Gastroesophageal sphincter (tissue), 4 donors: ENCODE results near the gene ENTPD1. TPM values are rescaled to one million over a fixed set of nuclear protein-coding genes. Genes with fewer than 3 reads are reported as not detected.

Experiments
- ATAC-seq: fragments of 150-250 bp; one replicate; pipeline ENCODE4 v1.9.1; 2016; ENCODE audit warnings: mild to moderate bottlenecking, moderate library complexity
- H3K27ac ChIP-seq, 4 donors: fragments of 200-600 bp; sonication (generic) in 3 of 4; 1 replicate in 3 of 4; 2 replicates in 1 of 4; pipeline ENCODE4 v1.5.1; 2016 to 2019
- H3K27me3 ChIP-seq: fragments of 200-600 bp; sonication (generic); one replicate; pipeline ENCODE4 v1.5.1; 2019
- H3K36me3 ChIP-seq, 2 donors: fragments of 200-600 bp; sonication (generic); one replicate each; pipeline ENCODE4 v1.5.1; 2019; ENCODE audit warnings: control low read depth in 1 of 2
- H3K4me1 ChIP-seq, 3 donors: fragments of 200-600 bp; sonication (generic); 1 replicate in 2 of 3; 2 replicates in 1 of 3; pipeline ENCODE4 v1.5.1; 2016 to 2019; ENCODE audit warnings: control low read depth in 2 of 3
- H3K4me3 ChIP-seq, 2 donors: fragments of 200-600 bp; sonication (generic); one replicate each; pipeline ENCODE4 v1.5.1; 2019; ENCODE audit warnings: mild to moderate bottlenecking in 1 of 2, moderate library complexity in 1 of 2
- H3K9me3 ChIP-seq, 3 donors: fragments of 200-600 bp; sonication (generic); one replicate each; pipeline ENCODE4 v1.5.1; 2017 to 2019; ENCODE audit warnings: control low read depth in 2 of 3
- CTCF ChIP-seq, 4 experiments: fragments of 200-600 bp in 2 of 4; fragments of 450-650 bp in 2 of 4; sonication (generic) in 1 of 4; IDR thresholded peaks; one replicate each; pipeline ENCODE4 v1.5.1; 2017 to 2019; ENCODE audit warnings: antibody characterized with exemption in 4 of 4, mild to moderate bottlenecking in 2 of 4, moderate library complexity in 2 of 4
- EP300 ChIP-seq: sonication (generic); formaldehyde crosslinking; IDR thresholded peaks from one replicate; pipeline ENCODE4 v1.6.1; 2017; ENCODE audit warnings: antibody characterized with exemption, mild to moderate bottlenecking
- POLR2A ChIP-seq, 2 donors: fragments of 450-650 bp; IDR thresholded peaks; one replicate each; pipeline ENCODE4 v1.6.1; 2017; ENCODE audit warnings: antibody characterized with exemption in 2 of 2, mild to moderate bottlenecking in 2 of 2, moderate library complexity in 1 of 2
- POLR2AphosphoS5 ChIP-seq: sonication (generic); formaldehyde crosslinking; IDR thresholded peaks from one replicate; pipeline ENCODE4 v1.6.1; 2017; ENCODE audit warnings: antibody characterized with exemption
- WGBS, 2 donors: methylation state at CpG; one replicate each; pipeline ENCODE4 v1.1.5; 2018; ENCODE audit warnings: low coverage in 1 of 2; 5-methylcytosine and 5-hydroxymethylcytosine counted together
- total RNA-seq, 4 donors: library from RNA; depleted of rRNA; stranded (reverse); fragments of >200 nt; gene quantifications; one replicate each; pipeline ENCODE4 v1.1.0, GENCODE V29; 2016

Gene ENTPD1
- total RNA-seq, 4 donors from 2014 or later, result 34.4 to 69.7 (median 39.3) TPM

GRCh38 chr10:95755511-95756004 is 405 bp upstream of the ENTPD1 start:
- Histone ChIP-seq H3K36me3 (no peaks in the 10 kb centered on the region), H3K27me3 (no peaks in the 10 kb centered on the region), H3K27ac (peak overlapping the region; percentile 82 to 96 (median 84)), H3K4me1 (peaks cover 13 to 37% (median 15%) of the 10 kb centered on the region in 3 donors), H3K9me3 (no peaks in the 10 kb centered on the region), H3K4me3 (peak overlapping the region; percentile 48 to 91)
- peak; percentile 92 for ATAC-seq
- 20 to 29% methylated on average over 3 to 6 of the region's 8 CpGs for WGBS, 2 donors
- TF ChIP-seq CTCF (IDR thresholded peaks at IDR 0.05) (peak in 1 of 4 experiments; percentile 10), EP300 (no peak), POLR2AphosphoS5 (peak; percentile 57), POLR2A (IDR thresholded peaks at IDR 0.05) (peak; percentile 20 to 39)

- no peak for ATAC-seq
These were observed 1.1 kb downstream of the ENTPD1 start for GRCh38 chr10:95756809-95757684.

GRCh38 chr10:95758351-95759025 is 2.5 kb downstream of the ENTPD1 start:
- no peaks in the 10 kb centered on the region for H3K27me3 ChIP-seq
- TF ChIP-seq POLR2AphosphoS5, result no peak
- TF ChIP-seq EP300, result no peak
- TF ChIP-seq POLR2A (IDR thresholded peaks at IDR 0.05), result no peak
- no peak for TF ChIP-seq CTCF (IDR thresholded peaks at IDR 0.05)
- 20 to 73% methylated on average over 1 to 2 of the region's 2 CpGs for WGBS, 2 donors
- H3K27ac ChIP-seq, result peak overlapping the region; percentile 35 to 85 (median 72)
- no peak for ATAC-seq
- peak overlapping the region in 1 of 2 donors; percentile 48 for H3K4me3 ChIP-seq
- no peaks in the 10 kb centered on the region for H3K9me3 ChIP-seq
- H3K4me1 ChIP-seq, result peaks cover 15 to 54% (median 15%) of the 10 kb centered on the region in 3 donors
- no peaks in the 10 kb centered on the region for H3K36me3 ChIP-seq

More at GRCh38 chr10:95756809-95757684, 1.1 kb downstream of the ENTPD1 start:
- peak overlapping the region; percentile 82 to 96 (median 84) for H3K27ac ChIP-seq
- H3K4me3 ChIP-seq, result peak overlapping the region; percentile 48 to 91
- no peak for TF ChIP-seq EP300
- TF ChIP-seq POLR2A (IDR thresholded peaks at IDR 0.05), result no peak
- TF ChIP-seq CTCF (IDR thresholded peaks at IDR 0.05), result no peak
- TF ChIP-seq POLR2AphosphoS5, result no peak
- H3K36me3 ChIP-seq, result no peaks in the 10 kb centered on the region
- H3K4me1 ChIP-seq, result peaks cover 15 to 49% (median 15%) of the 10 kb centered on the region in 3 donors
- H3K27me3 ChIP-seq, result no peaks in the 10 kb centered on the region
- WGBS, 2 donors, result 9 to 13% methylated on average over 3 to 4 of the region's 5 CpGs
- no peaks in the 10 kb centered on the region for H3K9me3 ChIP-seq

- H3K27me3 ChIP-seq, result no peaks in the 10 kb centered on the region
- no peak overlapping the region for H3K4me3 ChIP-seq
- WGBS, 2 donors, result 15 to 38% methylated on average over 2 to 3 of the region's 3 CpGs
- no peaks in the 10 kb centered on the region for H3K36me3 ChIP-seq
- no peak for TF ChIP-seq EP300
- no peak for TF ChIP-seq POLR2A (IDR thresholded peaks at IDR 0.05)
- no peak for TF ChIP-seq POLR2AphosphoS5
- TF ChIP-seq CTCF (IDR thresholded peaks at IDR 0.05), result no peak
- H3K4me1 ChIP-seq, result peaks cover 15 to 54% (median 15%) of the 10 kb centered on the region in 3 donors
- peak overlapping the region in 3 of 4 donors; percentile 60 to 85 (median 84) for H3K27ac ChIP-seq
- no peaks in the 10 kb centered on the region for H3K9me3 ChIP-seq
- ATAC-seq, result no peak
These were observed 3.4 kb downstream of the ENTPD1 start for GRCh38 chr10:95759233-95759826.
